ENCODE data around the gene UBE2J1.
"Not testable (repeated sequence)": the region's sequence is repeated elsewhere in the genome, so short reads cannot be mapped to it uniquely, and the experiment has no call there.

The UBE2J1 gene, protein sequence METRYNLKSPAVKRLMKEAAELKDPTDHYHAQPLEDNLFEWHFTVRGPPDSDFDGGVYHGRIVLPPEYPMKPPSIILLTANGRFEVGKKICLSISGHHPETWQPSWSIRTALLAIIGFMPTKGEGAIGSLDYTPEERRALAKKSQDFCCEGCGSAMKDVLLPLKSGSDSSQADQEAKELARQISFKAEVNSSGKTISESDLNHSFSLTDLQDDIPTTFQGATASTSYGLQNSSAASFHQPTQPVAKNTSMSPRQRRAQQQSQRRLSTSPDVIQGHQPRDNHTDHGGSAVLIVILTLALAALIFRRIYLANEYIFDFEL

DNA sequence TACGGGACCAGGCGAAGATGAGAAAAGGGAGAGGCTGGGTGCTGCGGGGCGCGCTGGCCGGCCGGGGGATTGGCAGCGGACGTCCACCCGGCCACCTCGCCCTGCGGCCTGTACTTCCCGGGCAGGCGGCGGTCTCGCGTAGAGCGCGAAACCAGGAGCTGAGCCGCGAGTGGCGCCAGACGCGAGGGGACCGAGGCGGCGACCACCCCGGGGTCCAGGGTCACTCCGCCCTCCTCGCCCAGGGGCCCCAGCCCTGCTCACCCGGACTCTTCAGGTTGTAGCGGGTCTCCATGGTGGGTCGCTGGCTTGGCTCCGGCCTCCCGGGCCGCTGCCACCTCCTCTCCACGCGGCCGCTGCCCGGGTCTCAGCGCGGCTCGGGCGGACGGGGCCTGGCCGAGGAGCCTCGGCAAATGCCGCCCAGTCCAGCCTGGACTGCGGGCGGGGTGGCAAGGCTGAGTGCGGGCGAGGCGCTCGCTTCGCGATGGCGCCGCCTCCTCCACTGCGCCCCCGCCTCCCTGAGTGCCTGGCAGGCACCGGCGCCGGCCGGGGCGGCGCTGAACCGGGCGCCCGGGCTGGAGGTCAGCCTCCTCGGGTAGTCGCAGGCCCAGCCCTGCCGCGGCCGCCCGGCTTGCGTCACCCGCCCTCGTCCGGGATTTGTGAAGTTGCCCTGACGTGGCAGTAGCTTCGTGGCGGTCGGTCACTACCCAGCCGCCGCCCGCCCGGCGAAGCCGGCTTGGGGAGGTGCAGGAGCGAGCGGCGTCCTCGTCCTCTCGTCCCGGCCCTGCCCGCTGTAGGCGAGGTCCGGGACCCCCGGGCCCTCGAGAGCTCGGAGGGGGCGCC is at the start of gene UBE2J1:
TSS of gene UBE2J1 (minus strand) at position 445 of the 840 bp plus-strand sequence. CDS start at position 292, 153 bp downstream.
- peak; percentile 95 for DNase-seq (ENCODE audit: low read depth)
- TF ChIP-seq CTCF (conservative IDR thresholded peaks at IDR 0.05; ENCODE audit: low read depth, low read length): no peak
- peak within 1 kb of the TSS; percentile 92 for H3K4me3 ChIP-seq (ENCODE audit: low read depth, low read length)

DNA sequence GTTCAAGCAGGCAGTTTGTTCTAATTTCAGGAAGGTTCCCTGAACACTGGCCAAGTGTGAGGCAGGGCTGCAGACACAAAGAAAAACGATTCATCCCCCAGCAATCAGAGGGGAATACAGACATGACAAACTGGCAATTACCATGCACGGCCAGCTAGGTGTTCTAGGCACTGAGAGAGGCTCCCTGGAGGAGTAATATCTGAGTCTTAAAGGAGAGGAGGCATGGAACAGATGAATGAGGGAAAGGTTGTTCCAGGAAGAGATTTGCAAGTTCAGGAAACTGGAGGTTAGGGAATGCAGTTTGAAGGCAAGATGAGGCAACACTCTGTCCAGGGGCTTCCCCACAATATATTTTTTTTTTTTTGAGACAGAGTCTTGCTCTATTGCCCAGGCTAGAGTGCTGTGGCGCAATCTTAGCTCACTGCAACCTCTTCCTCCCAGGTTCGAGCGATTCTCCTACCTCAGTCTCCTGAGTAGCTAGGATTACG is 48.4 kb upstream of the UBE2J1 start:
- H3K4me3 ChIP-seq (ENCODE audit: low read depth, low read length): no peak overlapping the region

DNA sequence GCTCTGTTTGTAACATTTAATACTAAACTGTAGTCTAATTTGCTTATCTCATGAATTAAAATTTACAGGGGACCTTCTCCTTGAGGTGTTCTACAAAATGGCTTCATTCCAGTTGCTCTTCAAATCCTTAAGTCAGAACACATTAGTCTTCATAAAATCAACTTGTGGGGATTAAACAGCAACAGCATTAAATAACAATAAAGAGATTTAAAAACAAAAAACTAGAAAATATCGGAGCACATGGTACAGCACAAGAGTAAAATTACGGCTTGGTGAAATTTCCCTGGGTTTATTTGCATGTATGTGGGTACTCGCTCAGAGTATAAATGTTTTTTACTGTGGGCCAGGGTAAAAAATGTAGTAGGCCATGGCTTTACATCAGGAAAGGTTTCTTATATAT is 47.5 kb upstream of the UBE2J1 start:
- no peak overlapping the region for H3K4me3 ChIP-seq (ENCODE audit: low read depth, low read length)
- TF ChIP-seq CTCF (conservative IDR thresholded peaks at IDR 0.05; ENCODE audit: low read depth, low read length): no peak
- no peak for DNase-seq (ENCODE audit: low read depth)

More for the DNA sequence above, 48.4 kb upstream of the UBE2J1 start:
- DNase-seq (ENCODE audit: low read depth): no peak
- no peak for TF ChIP-seq CTCF (conservative IDR thresholded peaks at IDR 0.05; ENCODE audit: low read depth, low read length)

DNA sequence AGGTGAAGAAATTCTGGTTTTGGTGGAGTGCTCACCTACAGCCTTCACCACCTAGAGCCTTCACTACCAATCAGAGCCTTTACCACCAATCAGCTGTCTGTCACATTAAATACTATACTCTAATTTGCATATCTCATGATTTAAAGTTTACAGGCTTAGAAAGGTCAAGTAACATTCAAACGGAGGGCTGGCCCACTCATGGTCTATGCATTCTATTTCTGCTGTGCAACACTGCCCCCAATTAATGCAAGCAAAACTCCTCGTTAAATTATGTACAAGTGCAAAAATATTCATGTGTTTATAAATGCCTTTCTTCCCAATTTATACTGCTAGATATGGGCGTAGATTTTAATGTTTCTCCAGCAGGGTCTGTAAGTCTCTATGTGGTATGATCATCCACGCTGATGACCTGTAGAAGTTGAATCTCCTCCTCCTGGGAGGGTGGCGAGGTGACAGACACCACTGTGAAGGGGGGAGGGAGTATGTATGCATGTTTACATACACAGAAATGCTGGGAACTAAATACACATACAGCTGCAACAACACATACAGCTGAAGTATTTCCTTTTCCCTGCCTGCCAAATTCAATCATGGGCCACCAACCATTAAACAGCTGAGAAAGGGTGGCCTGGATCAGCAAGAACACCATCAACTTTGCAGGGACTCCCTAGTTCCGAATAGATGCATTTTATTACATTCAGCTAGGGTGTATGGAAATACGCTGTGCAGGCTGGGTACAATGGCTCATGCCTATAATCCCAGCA is 46.4 kb upstream of the UBE2J1 start:
- no peak overlapping the region for H3K4me3 ChIP-seq (ENCODE audit: low read depth, low read length)
- no peak for TF ChIP-seq CTCF (conservative IDR thresholded peaks at IDR 0.05; ENCODE audit: low read depth, low read length)

GRCh38 chr6:89397884-89398283 is 45.4 kb upstream of the UBE2J1 start:
- DNase-seq (ENCODE audit: low read depth); H3K4me3 ChIP-seq (ENCODE audit: low read depth, low read length): not testable (repeated sequence)

More for the DNA sequence above, 46.4 kb upstream of the UBE2J1 start:
- no peak for DNase-seq (ENCODE audit: low read depth)

DNA sequence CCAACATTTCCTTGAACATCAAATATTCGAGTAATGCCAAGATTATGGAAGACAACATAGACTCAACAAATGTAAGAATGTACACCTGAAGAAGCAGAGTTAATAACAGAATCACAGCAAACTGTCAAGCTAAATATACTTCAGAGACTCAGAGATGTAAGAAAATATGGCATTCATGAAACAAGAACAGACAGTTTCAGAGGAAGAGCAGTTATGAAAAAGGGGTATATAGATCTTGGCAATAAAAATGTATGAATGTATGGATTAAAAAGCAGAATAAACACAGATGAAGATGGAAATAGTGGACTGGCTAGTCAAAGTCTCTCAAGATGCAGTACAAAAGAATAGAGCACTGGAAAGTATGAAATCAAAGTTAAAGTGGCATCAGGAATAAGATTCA is 41.1 kb upstream of the UBE2J1 start:
- DNase-seq (ENCODE audit: low read depth): no peak
- no peak overlapping the region for H3K4me3 ChIP-seq (ENCODE audit: low read depth, low read length)
- no peak for TF ChIP-seq CTCF (conservative IDR thresholded peaks at IDR 0.05; ENCODE audit: low read depth, low read length)

GRCh38 chr6:89392823-89393222 is 40.3 kb upstream of the UBE2J1 start:
- TF ChIP-seq CTCF (conservative IDR thresholded peaks at IDR 0.05; ENCODE audit: low read depth, low read length): no peak
- DNase-seq (ENCODE audit: low read depth): no peak
- H3K4me3 ChIP-seq (ENCODE audit: low read depth, low read length): no peak overlapping the region
